Ramos (cell line): Measurements from ENCODE around the gene ZNF3.

Source experiments
- in situ Hi-C: fragments of 300-500 bp; cut with MboI; formaldehyde crosslinking; loops from one replicate; pipeline ENCODE4 v1.14.3; 2022; ENCODE audit warnings: low sequenced_read_pairs; ENCODE audit not compliant: unreplicated experiment

Gene ZNF3

DNA sequence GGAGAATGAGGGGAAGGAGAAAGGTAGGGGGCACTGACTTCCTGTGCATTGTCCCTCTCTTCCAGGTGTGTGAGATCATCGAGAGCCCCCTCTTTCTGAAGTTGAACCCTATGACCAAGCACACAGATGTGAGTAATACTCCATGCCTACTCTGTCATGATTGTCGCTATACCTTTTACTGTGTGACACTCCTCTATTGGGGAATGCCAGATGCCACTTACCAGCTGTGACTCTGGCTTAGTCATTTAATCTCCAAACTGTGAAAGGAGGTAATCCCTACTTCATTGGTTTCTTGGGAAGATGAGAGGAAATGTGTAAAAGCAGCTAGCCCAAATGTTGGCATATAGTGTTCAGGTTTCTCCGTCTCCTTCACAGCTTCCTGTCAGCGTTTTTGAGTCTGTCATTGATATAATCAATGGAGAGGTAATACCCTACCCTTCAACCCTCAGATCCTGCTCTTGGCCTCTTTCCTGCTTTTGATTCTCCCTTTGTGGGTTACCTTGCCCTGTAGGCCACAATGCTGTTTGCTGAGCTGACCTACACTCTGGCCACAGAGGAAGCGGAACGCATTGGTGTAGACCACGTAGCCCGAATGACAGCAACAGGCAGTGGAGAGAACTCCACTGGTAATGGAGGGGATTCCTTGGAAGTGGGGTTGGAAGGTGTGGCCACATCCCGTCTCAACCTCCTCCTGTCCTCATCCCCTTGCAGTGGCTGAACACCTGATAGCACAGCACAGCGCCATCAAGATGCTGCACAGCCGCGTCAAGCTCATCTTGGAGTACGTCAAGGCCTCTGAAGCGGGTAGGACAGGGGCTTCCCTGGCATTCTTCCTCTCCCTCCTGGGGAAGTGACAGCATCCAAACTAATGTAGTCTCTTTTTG, 9.2 kb upstream of the ZNF3 start:
- in situ Hi-C loops: no loop called here

DNA sequence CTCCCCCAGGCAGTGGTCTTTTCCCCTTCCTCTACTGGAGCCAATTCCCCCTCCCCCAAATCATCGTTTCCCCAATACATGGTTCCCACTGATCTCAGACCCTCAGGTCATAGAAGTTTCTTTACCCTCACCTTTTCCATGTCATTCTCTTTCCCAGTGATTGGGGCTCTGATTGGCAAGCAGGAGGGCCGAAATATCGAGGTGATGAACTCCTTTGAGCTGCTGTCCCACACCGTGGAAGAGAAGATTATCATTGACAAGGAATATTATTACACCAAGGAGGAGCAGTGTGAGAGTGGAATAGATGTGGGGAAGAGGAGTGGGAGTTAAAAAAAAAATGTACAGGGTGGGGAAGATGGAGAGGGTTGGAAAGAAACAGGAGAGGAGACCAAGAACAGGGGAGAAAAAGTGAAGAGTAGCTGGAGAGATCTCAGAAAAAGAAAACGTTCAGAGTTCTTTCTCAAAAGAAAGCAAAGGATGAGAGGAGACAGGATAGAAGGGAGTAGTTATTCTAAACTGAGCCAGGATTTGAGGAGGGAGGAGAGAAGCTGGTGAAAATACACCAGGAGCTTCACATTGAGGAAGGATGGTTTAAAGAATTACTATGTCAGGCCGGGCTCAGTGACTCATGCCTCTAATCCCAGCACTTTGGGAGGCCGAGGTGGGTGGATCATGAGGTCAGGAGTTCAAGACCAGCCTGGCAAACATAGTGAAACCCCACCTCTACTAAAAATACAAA, 8.1 kb upstream of the ZNF3 start:
- in situ Hi-C loops: no loop called here

GRCh38 chr7:100088621-100089457, 7.3 kb upstream of the ZNF3 start, which contains the start of gene COPS6:
TSS of gene COPS6 (plus strand) at chr7:100088969. CDS start at chr7:100088991, 22 bp downstream.
- in situ Hi-C loops: no loop called here

DNA sequence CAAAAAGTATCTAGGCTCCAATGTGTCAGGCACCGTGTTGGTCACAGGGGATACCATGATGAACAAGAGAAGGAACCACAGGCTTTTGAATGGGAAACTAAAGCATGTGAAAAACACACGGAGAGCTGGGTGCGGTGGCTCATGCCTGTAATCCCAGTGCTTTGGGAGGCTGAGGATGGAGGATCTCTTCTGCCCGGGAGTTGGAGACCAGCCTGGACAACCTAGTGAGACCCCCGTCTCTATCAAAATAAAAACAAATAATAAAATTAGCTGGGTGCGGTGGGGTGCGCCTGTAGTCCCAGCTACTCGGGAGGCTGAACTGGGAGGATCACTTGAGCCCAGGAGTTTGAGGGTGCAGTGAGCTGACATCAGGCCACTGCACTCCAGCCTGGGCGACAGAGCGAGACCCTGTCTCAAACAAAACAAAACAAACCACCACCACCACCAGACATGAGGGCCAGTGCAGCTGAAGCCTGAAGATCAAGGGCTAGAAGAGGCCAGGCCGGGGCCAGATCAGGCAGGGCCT, 6.6 kb upstream of the ZNF3 start:
- in situ Hi-C loops: no loop called here

GRCh38 chr7:100087055-100087750, 5.7 kb upstream of the ZNF3 start:
- in situ Hi-C loops: no loop called here

GRCh38 chr7:100085515-100085914, 4.0 kb upstream of the ZNF3 start:
- in situ Hi-C loops: no loop called here

GRCh38 chr7:100082978-100083377, 1.5 kb upstream of the ZNF3 start:
- in situ Hi-C loops: no loop called here

DNA sequence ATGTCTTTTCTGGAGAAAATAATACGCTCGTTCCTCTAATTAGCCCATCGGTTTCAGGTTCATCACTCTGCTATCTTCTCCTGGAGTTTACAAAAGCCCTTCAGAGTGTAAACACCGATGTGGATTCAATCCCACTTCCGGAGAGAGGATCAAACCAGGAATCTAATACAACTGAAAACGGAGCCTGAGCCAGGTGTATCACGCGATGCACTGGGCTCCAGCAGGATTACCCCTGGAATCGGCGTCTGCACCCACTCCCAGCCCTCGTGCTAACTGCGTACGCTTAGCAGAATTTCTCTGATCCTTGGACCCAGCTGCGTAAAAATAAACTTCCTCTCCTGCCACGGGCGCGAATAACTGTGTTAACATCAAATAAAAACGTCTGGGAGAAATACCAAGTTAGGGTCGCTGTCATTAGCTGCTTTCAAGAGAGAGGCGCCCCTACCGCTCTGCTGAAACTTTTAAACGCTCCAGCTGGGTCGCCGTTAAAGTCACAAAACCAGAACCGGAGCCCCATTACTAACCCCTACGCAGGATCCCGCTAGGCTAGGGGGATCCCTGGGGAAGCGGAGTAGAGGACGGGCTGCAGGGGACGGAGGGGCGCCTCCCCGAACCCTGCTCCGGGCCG, 502 bp downstream of the ZNF3 start:
- in situ Hi-C loops: no loop called here

DNA sequence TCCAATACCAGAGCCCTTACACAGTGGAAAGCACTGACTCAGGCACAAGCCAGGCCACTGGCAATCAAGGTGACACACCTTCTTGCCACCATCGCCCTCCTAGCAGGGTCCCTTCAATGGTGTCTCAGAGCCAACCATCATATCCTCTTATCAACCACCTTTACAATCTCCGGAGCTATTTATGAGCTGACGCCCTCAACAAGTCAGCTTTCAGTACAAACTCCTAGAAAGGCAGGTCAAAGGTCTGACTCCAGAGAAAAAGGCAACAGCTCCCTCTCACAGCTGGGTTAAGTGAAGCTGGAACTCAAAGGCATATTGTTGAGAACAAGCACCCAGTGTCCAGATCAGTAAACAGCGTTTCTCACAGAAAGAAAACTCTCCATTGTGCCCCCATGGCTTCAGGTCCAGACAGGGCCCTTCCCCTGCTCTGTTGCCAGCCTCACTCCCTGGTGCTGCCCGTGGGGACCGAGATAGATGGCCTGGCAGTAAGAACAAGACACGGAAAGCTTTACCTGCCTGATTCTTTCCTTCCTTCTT, 2.4 kb downstream of the ZNF3 start:
- in situ Hi-C loops: no loop called here

DNA sequence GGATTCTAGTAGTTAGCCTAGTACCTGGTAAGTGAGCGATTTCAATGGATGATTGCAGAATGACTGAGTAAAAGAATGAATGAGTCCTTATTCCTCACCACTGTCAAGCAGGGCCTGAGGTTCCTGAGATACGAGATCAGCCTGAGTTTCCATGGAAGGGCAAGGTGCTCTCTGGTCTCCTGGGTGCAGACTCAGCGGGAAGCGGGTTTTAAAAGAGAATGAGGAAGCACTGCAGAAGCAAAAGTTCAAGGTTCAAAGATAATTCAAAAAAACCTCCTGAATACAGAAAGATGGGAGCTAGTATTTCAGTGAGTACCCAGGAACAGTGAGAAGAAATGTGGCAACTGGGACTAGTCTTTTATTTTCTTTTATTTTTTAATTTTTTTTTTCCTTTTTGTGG, 4.3 kb downstream of the ZNF3 start:
- in situ Hi-C loops: no loop called here

- in situ Hi-C loops: no loop called here
Observed at GRCh38 chr7:100075418-100075817, 6.1 kb downstream of the ZNF3 start.

GRCh38 chr7:100074841-100075240, 6.7 kb downstream of the ZNF3 start:
- in situ Hi-C loops: no loop called here

DNA sequence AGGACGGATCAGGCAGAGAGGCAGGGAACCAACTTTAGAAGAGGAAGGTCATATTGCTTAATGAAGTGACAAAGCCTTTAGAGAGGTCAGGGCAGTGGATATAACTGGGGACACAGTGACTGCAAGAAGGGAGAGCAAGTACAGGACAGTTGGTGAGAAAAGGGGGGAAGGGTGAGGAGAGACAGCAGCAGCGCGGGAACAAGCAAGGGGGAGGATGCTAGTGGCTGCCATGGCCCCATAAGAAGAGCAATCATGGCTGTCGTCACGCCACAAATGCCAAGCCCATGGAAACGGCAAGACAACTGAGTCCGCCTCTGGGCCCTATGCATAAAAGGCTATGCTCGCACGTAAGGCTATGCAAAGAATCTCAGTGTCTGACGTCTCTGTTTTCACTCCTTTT, 9.1 kb downstream of the ZNF3 start:
- in situ Hi-C loops: no loop called here

DNA sequence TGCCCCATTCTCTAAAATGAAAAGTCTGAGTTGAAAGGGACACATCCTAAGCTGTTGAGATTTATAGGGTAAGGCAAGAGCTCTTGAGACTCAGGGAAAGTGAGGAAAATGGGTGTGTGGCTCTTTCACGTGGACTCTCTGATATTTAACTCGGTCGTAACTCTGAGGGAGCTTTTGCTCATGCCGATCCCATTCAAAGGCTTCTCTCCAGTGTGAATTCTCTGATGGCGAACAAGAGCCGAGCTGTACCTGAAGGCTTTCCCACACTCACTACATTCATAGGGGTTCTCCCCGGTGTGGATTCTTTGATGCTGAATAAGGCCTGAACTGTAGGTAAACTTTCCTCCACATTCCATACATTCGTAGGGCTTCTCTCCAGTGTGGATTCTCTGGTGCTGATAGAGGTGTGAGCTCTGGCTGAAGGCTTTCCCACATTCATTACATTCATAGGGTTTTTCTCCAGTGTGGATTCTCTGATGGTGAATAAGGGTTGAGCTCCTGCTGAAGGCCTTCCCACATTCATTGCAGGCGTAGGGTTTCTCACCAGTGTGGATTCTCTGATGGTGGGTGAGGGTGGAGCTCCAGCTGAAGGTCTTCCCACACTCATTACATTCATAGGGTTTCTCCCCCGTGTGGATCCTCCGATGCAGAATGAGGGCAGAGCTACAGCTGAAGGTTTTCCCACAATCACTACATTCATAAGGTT, 10.4 kb downstream of the ZNF3 start:
- in situ Hi-C loops: no loop called here

DNA sequence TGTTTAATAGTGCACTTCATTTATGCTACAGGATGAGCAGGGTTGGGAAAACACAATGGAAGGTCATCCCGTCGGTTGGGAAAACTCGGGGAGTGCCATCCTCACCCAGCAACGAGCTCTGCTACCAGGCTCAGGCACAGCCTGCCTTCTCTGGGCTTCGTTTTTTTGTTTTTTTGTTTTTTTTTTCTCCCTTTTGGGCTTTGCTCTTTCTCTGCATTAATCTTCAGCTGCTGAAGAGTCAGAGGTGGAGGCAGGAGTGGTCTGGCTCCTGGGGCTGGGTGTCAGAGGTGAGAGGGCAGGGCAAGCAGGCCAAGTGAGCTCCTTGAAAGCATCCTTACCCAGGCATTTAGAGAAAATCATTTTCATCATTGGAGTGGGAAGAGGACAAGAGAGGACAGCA, 11.5 kb downstream of the ZNF3 start:
- in situ Hi-C loops: no loop called here

DNA sequence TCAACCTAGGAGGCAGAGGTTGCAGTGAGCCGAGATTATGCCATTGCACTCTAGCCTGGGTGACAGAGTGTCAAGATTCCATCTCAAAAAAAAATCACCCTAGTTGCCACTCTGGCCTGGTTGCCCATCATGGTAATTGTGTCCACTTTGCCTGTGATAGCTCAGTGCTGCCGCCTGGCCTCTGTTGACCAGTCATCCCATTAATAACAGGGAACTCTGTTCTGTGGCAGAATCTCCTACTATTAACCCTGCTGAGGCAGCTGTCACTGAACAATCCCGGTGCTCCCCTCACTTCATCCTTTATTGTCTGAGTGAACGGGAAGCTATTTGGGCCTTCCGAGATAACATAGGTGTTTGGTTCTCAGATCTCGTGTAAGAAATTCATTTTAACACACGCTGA, 14.6 kb downstream of the ZNF3 start:
- in situ Hi-C loops: no loop called here

DNA sequence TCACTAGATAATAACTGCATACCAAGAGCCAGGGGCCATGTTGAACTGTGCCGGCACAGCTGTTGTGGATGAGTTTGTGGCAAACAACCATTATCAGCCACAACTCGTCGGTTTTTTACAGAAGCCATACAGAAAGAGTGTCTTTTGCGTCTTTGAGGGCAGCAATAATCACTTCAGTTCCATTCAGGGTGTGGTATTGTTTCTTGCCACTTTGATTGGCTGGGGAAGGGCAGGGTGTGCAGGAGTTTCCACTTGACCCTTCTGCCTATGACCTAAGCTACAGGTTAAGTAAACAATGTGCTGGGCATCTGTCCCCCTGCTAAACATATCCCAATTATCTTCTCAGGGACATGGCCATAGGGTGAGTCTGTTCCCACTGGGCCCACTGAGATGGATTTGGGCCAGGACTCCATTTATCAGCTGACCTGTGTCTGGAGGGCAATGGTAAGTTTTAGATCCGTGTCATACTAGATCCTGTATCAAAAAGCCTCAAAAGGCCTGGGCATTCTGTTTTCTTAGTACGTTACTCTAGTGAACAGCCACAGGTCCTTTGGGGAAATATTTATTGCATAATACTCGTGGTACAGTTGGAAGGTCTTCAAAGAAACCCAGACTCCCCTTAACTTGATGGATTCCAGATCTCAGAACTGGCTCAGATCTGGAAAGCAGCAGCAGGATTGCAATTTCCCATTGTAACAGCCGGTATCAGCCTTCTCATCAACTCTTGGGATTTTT, 15.9 kb downstream of the ZNF3 start:
- in situ Hi-C loops: no loop called here

DNA sequence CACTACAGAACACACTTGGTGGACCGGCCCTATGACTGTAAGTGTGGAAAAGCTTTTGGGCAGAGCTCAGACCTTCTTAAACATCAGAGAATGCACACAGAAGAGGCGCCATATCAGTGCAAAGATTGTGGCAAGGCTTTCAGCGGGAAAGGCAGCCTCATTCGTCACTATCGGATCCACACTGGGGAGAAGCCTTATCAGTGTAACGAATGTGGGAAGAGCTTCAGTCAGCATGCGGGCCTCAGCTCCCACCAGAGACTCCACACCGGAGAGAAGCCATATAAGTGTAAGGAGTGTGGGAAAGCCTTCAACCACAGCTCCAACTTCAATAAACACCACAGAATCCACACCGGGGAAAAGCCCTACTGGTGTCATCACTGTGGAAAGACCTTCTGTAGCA, 17.4 kb downstream of the ZNF3 start:
- in situ Hi-C loops: no loop called here
